Type B pancreatic cell (in vitro differentiated cells): ENCODE measurements around the gene MLXIPL. TPM values are rescaled to one million over a fixed set of nuclear protein-coding genes. Genes with fewer than 3 reads are reported as not detected.
"Not testable (repeated sequence)": the region's sequence is repeated elsewhere in the genome, so short reads cannot be mapped to it uniquely, and the experiment has no call there.

Experiments used
- DNase-seq: peaks from one replicate; pipeline ENCODE4 v3.0.0; 2021; ENCODE audit warnings: mixed read lengths; ENCODE audit not compliant: unreplicated experiment; ENCODE audit errors: extremely low spot score
- H3K27ac Mint-ChIP-seq: 2 replicates; pipeline ENCODE4 v1.8.0; 2021; ENCODE audit warnings: mild to moderate bottlenecking, mixed read lengths
- H3K27me3 Mint-ChIP-seq: 2 replicates; pipeline ENCODE4 v1.8.0; 2021; ENCODE audit warnings: mixed read lengths
- H3K36me3 Mint-ChIP-seq: 2 replicates; pipeline ENCODE4 v1.8.0; 2021; ENCODE audit warnings: mixed read lengths
- H3K4me1 Mint-ChIP-seq: one replicate; pipeline ENCODE4 v1.8.0; 2021; ENCODE audit warnings: mixed read lengths; ENCODE audit not compliant: unreplicated experiment
- H3K4me3 Mint-ChIP-seq: 2 replicates; pipeline ENCODE4 v1.8.0; 2021; ENCODE audit warnings: mild to moderate bottlenecking, mixed read lengths
- H3K9me3 Mint-ChIP-seq: 2 replicates; pipeline ENCODE4 v1.8.0; 2021; ENCODE audit warnings: mixed read lengths
- total RNA-seq: library from RNA; stranded (reverse); gene quantifications from 2 replicates; pipeline ENCODE4 v1.2.1, GENCODE V29; 2021; ENCODE audit warnings: low replicate concordance
- TF ChIP-seq, protein P1 (sequence below): fragments of 200-600 bp; sonication (generic); conservative IDR thresholded peaks from 2 replicates; pipeline ENCODE4 v1.5.0; 2021; ENCODE audit warnings: antibody characterized with exemption, mild to moderate bottlenecking

MLXIPL gene
- total RNA-seq, 1 donor from 2014 or later, result 27.8 TPM

DNA sequence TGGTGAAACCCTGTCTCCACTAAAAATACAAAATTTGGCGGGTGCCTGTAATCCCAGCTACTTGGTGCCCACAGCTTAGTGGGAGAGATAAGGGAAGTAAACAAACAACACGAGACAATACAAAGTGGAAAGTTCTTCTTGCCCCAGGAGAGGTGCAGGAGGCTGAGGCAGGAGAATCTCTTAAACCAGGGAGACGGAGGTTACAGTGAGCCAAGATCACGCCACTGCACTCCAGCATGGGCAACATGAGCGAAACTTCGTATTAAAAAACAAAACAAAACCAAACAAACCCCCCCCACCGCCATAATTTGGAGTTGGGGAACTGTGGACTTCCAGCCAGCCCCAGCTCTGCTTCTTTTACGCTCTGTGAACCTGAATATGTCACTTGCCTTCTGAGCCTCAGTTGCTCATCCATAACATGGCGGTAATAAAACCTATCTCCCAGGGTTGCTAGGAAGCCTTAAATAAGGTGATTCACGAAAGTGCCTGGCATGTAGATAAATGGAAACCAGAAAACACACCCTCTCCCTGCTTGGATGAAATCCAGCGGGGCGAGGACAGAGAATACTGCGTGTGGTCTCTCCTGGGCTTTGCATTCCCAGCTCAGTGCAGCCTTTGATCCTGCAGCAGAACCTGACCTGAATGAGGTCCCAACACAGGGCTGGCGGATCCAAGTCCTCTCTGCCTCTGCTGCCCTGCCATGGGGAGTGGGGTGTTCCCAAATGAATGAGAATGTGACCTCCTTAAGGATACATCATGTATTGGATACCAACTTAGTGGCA lies 10.2 kb downstream of the MLXIPL start:
- Mint-ChIP-seq H3K27me3 (peaks cover 4% of the 10 kb centered on the region), H3K9me3 (no peaks in the 10 kb centered on the region), H3K4me1 (peaks cover 4% of the 10 kb centered on the region), H3K27ac (peak overlapping the region; percentile 66), H3K4me3 (no peak overlapping the region), H3K36me3 (no peaks in the 10 kb centered on the region)
- no peak for DNase-seq
- TF ChIP-seq, protein P1, sequence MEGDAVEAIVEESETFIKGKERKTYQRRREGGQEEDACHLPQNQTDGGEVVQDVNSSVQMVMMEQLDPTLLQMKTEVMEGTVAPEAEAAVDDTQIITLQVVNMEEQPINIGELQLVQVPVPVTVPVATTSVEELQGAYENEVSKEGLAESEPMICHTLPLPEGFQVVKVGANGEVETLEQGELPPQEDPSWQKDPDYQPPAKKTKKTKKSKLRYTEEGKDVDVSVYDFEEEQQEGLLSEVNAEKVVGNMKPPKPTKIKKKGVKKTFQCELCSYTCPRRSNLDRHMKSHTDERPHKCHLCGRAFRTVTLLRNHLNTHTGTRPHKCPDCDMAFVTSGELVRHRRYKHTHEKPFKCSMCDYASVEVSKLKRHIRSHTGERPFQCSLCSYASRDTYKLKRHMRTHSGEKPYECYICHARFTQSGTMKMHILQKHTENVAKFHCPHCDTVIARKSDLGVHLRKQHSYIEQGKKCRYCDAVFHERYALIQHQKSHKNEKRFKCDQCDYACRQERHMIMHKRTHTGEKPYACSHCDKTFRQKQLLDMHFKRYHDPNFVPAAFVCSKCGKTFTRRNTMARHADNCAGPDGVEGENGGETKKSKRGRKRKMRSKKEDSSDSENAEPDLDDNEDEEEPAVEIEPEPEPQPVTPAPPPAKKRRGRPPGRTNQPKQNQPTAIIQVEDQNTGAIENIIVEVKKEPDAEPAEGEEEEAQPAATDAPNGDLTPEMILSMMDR, result no peak

GRCh38 chr7:73612598-73613269 lies 11.6 kb downstream of the MLXIPL start:
- H3K36me3 Mint-ChIP-seq, result no peaks in the 10 kb centered on the region
- H3K4me1 Mint-ChIP-seq, result peaks cover 4% of the 10 kb centered on the region
- no peak overlapping the region for H3K4me3 Mint-ChIP-seq
- no peaks in the 10 kb centered on the region for H3K9me3 Mint-ChIP-seq
- peak overlapping the region; percentile 14 for H3K27ac Mint-ChIP-seq
- TF ChIP-seq, protein P1, result no peak
- no peak for DNase-seq
- peaks cover 4% of the 10 kb centered on the region for H3K27me3 Mint-ChIP-seq

DNA sequence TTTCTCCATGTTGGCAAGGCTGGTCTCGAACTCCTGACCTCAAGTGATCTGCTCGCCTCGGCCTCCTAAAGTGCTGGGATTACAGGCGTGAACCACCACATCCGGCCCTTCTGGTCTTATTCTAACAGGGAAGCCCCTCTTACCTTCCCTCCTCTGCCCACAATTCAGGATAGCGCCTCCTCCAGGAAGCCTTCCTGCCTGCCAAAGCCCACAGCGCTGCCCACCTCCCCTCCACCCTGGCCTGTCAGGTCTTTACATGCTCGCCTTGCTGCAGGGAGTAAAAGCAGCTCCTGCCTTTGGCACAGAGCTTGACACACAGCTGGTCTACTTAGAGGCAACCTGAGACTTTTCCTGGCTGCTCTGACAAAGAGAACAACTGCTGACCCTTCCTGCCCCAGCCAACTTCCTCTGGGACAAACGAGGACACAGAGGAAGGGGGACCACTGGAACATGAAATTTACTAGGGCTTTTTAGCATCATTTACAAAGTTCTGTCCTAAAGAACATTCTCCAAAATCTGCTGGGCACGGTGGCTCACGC lies 13.2 kb downstream of the MLXIPL start:
- Mint-ChIP-seq H3K27me3 (peaks cover 4% of the 10 kb centered on the region), H3K36me3 (no peaks in the 10 kb centered on the region), H3K4me1 (peaks cover 4% of the 10 kb centered on the region), H3K9me3 (no peaks in the 10 kb centered on the region), H3K4me3 (no peak overlapping the region), H3K27ac (no peak overlapping the region)
- DNase-seq, result no peak
- TF ChIP-seq, protein P1, result no peak

DNA sequence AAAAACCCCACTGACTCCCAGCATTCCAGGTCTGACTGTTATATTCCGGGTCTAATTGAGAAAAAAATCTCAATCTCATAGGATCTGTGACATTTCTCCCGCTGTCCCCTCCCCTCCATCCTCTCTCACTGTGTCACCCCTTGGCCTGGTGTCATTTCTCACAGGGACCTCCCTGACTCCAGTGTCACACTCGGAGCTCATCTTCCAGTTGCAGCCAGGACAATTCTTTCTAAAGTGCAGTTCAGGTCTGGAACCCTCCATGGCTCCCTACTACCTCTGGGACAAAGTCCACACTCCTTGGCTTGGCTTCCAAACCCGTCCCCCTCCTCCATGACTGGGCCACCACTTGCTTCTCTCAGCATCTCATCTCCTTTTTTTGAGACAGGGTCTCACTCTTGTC lies 14.2 kb downstream of the MLXIPL start:
- peaks cover 4% of the 10 kb centered on the region for H3K27me3 Mint-ChIP-seq
- peaks cover 4% of the 10 kb centered on the region for H3K4me1 Mint-ChIP-seq
- DNase-seq, result no peak
- TF ChIP-seq, protein P1, result no peak
- H3K4me3 Mint-ChIP-seq, result no peak overlapping the region
- H3K9me3 Mint-ChIP-seq, result no peaks in the 10 kb centered on the region
- no peak overlapping the region for H3K27ac Mint-ChIP-seq
- no peaks in the 10 kb centered on the region for H3K36me3 Mint-ChIP-seq

DNA sequence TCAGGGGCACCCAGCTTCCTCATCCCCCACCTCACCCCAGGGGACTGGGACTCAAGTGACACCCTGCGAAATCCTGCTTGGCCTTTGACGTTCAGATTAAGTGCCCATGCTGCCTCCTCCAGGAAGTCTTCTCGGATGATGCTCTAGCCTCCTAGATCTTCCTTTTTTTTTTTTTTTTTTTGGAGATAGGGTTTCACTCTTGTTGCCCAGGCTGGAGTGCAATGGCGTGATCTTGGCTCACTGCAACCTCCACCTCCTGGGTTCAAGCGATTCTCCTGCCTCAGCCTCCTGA lies 16.7 kb downstream of the MLXIPL start:
- not testable (repeated sequence) for H3K27me3 Mint-ChIP-seq, H3K4me1 Mint-ChIP-seq, H3K4me3 Mint-ChIP-seq, H3K9me3 Mint-ChIP-seq, DNase-seq, H3K36me3 Mint-ChIP-seq, H3K27ac Mint-ChIP-seq
